Ectodermal cell (in vitro differentiated cells): ENCODE data around the gene CPM.
"Not testable (repeated sequence)": the region's sequence is repeated elsewhere in the genome, so short reads cannot be mapped to it uniquely, and the experiment has no call there.

Experiments used
- H3K27ac ChIP-seq: 2 replicates; pipeline ENCODE4 v1.7.0; 2013; ENCODE audit warnings: mild to moderate bottlenecking, low read depth, low read length; ENCODE audit not compliant: insufficient read depth, poor library complexity, severe bottlenecking
- H3K27me3 ChIP-seq: 2 replicates; pipeline ENCODE4 v1.7.0; 2013; ENCODE audit warnings: mild to moderate bottlenecking, low read length; ENCODE audit not compliant: insufficient read depth, control insufficient read depth, poor library complexity, severe bottlenecking
- H3K36me3 ChIP-seq: one replicate; pipeline ENCODE4 v1.7.0; 2013; ENCODE audit warnings: low read length; ENCODE audit not compliant: control insufficient read depth, insufficient read depth
- H3K4me1 ChIP-seq: one replicate; pipeline ENCODE4 v1.7.0; 2013; ENCODE audit warnings: low read length; ENCODE audit not compliant: control insufficient read depth, insufficient read depth
- H3K4me3 ChIP-seq: 2 replicates; pipeline ENCODE4 v1.7.0; 2013; ENCODE audit warnings: low read depth, low read length, control low read depth; ENCODE audit not compliant: insufficient read depth
- H3K9me3 ChIP-seq: 2 replicates; pipeline ENCODE4 v1.7.0; 2013; ENCODE audit warnings: mild to moderate bottlenecking, low read length, moderate library complexity; ENCODE audit not compliant: control insufficient read depth
- WGBS, 2 experiments: methylation state at CpG; one replicate each; pipeline ENCODE4 v1.1.7; 2013; ENCODE audit warnings: missing lambda C conversion rate in 2 of 2; 5-methylcytosine and 5-hydroxymethylcytosine counted together

CPM gene

DNA sequence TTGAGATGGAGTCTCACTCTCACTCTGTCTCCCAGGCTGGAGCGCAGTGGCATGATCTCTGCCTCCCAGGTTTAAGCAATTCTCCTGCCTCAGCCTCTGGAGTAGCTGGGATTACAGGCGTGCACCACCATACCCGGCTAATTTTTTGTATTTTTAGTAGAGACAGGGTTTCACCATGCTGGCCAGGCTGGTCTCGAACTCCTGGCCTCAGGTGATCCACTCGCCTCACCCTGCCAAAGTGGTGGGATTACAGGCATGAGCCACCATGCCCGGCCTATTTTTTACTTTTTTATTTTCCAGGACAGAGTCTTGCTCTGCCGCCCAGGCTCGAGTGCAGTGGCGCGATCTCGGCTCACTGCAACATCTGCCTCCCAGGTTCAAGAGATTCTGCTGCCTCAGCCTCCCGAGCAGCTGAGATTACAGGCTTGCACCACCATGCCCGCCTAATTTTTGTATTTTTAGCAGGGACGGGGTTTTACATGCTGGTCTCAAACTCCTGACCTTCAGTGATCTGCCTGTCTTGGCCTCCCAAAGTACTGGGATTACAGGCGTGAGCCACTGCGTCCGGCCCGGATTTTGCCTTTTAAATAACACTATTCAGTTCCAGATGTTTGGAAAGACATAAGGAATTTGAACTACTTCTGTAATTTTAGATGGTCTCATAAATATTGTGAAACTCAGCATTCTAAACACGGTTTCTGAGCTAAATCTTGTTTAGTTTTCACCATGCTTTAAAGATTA lies 129.9 kb downstream of the CPM start:
- not testable (repeated sequence) for H3K4me1 ChIP-seq, H3K4me3 ChIP-seq, H3K9me3 ChIP-seq, H3K27me3 ChIP-seq, H3K27ac ChIP-seq, H3K36me3 ChIP-seq
- 92 to 96% methylated on average over 19 of the region's 19 CpGs for WGBS, 2 experiments

- not testable (repeated sequence) for H3K9me3 ChIP-seq, H3K27me3 ChIP-seq, H3K4me1 ChIP-seq, H3K36me3 ChIP-seq, H3K27ac ChIP-seq, H3K4me3 ChIP-seq
- 87 to 94% methylated on average over 2 of the region's 2 CpGs for WGBS, 2 experiments
Measured at GRCh38 chr12:68802372-68802745, 130.6 kb downstream of the CPM start.
